Right atrium auricular region (tissue), 2 donors: ENCODE results near the gene ZNF785. TPM values are rescaled to one million over a fixed set of nuclear protein-coding genes. Genes with fewer than 3 reads are reported as not detected.

Experiments used
- DNase-seq: peaks from one replicate; pipeline ENCODE4 v3.0.0-alpha.2; 2019; ENCODE audit warnings: low spot score
- H3K27ac ChIP-seq, 2 donors: fragments of 200-600 bp; sonication (generic); 1 replicate in 1 of 2; 2 replicates in 1 of 2; pipeline ENCODE4 v1.5.1; 2016 to 2019
- H3K27me3 ChIP-seq, 2 donors: fragments of 200-600 bp; sonication (generic); one replicate each; pipeline versions ENCODE4 v1.5.1 to v1.6.0; 2017 to 2019
- H3K36me3 ChIP-seq: fragments of 200-600 bp; sonication (generic); one replicate; pipeline ENCODE4 v1.5.1; 2016
- H3K4me1 ChIP-seq, 2 donors: fragments of 200-600 bp; sonication (generic); one replicate each; pipeline versions ENCODE4 v1.5.1 to v1.6.0; 2017 to 2019
- H3K4me3 ChIP-seq, 2 donors: fragments of 200-600 bp; sonication (generic); 1 replicate in 1 of 2; 2 replicates in 1 of 2; pipeline ENCODE4 v1.5.1; 2017 to 2019; ENCODE audit warnings: mild to moderate bottlenecking in 1 of 2, moderate library complexity in 1 of 2
- H3K9me3 ChIP-seq, 2 donors: fragments of 200-600 bp; sonication (generic); one replicate each; pipeline ENCODE4 v1.5.1; 2019
- CTCF ChIP-seq, 2 donors: fragments of 200-600 bp; sonication (generic); IDR thresholded peaks; one replicate each; pipeline ENCODE4 v1.5.1; 2019; ENCODE audit warnings: antibody characterized with exemption in 2 of 2
- total RNA-seq, 2 donors: library from RNA; depleted of rRNA; stranded (reverse); fragments of >200 nt; gene quantifications; one replicate each; pipeline ENCODE4 v1.1.0, GENCODE V29; 2016

ZNF785 gene
- total RNA-seq, 2 donors from 2014 or later, result 5.5 to 6.0 TPM

- no peaks in the 10 kb centered on the region for H3K36me3 ChIP-seq
- no peak overlapping the region for H3K27ac ChIP-seq
- no peak overlapping the region for H3K4me3 ChIP-seq
- H3K4me1 ChIP-seq, result peaks cover 0 to 3% of the 10 kb centered on the region in 2 donors
- H3K9me3 ChIP-seq, result no peaks in the 10 kb centered on the region
- no peak for DNase-seq
- H3K27me3 ChIP-seq, result no peaks in the 10 kb centered on the region
- no peak for TF ChIP-seq CTCF (IDR thresholded peaks at IDR 0.05)
Observed at GRCh38 chr16:30623536-30624283, 38.2 kb upstream of the ZNF785 start.

- Histone ChIP-seq H3K9me3 (no peaks in the 10 kb centered on the region), H3K36me3 (no peaks in the 10 kb centered on the region), H3K27ac (no peak overlapping the region), H3K4me1 (no peaks in the 10 kb centered on the region), H3K27me3 (no peaks in the 10 kb centered on the region), H3K4me3 (no peak overlapping the region)
- no peak for TF ChIP-seq CTCF (IDR thresholded peaks at IDR 0.05)
- no peak for DNase-seq
Observed at GRCh38 chr16:30622455-30623032, 37.0 kb upstream of the ZNF785 start.

GRCh38 chr16:30621765-30622164 is 36.3 kb upstream of the ZNF785 start:
- TF ChIP-seq CTCF (IDR thresholded peaks at IDR 0.05), result no peak

GRCh38 chr16:30620169-30620568 is 34.7 kb upstream of the ZNF785 start:
- no peak for TF ChIP-seq CTCF (IDR thresholded peaks at IDR 0.05)
- H3K9me3 ChIP-seq, result no peaks in the 10 kb centered on the region
- no peaks in the 10 kb centered on the region for H3K36me3 ChIP-seq
- no peak overlapping the region for H3K4me3 ChIP-seq
- no peak for DNase-seq
- H3K4me1 ChIP-seq, result no peaks in the 10 kb centered on the region
- no peaks in the 10 kb centered on the region for H3K27me3 ChIP-seq
- H3K27ac ChIP-seq, result no peak overlapping the region

More at GRCh38 chr16:30621765-30622164, 36.3 kb upstream of the ZNF785 start:
- Histone ChIP-seq H3K4me3 (no peak overlapping the region), H3K27ac (no peak overlapping the region), H3K4me1 (no peaks in the 10 kb centered on the region), H3K27me3 (no peaks in the 10 kb centered on the region), H3K36me3 (no peaks in the 10 kb centered on the region), H3K9me3 (no peaks in the 10 kb centered on the region)
- DNase-seq, result no peak

- H3K4me1 ChIP-seq, result no peaks in the 10 kb centered on the region
- H3K27me3 ChIP-seq, result no peaks in the 10 kb centered on the region
- no peak for DNase-seq
- TF ChIP-seq CTCF (IDR thresholded peaks at IDR 0.05), result no peak
- no peaks in the 10 kb centered on the region for H3K36me3 ChIP-seq
- no peaks in the 10 kb centered on the region for H3K9me3 ChIP-seq
- H3K27ac ChIP-seq, result no peak overlapping the region
- H3K4me3 ChIP-seq, result no peak overlapping the region
Observed at GRCh38 chr16:30619638-30620037, 34.1 kb upstream of the ZNF785 start.
